NB4 (cell line): ENCODE measurements around the gene RPEL1.

Experiments
- DNase-seq: peaks from one replicate; pipeline ENCODE4 v3.0.0; 2010; ENCODE audit warnings: low read depth
- H3K4me3 ChIP-seq: one replicate; pipeline ENCODE4 v1.5.1; 2011; ENCODE audit warnings: mild to moderate bottlenecking, low read depth, low read length, moderate library complexity
- CTCF ChIP-seq: IDR thresholded peaks from one replicate; pipeline ENCODE4 v1.5.1; 2012; ENCODE audit warnings: low read depth, low read length
- MAX ChIP-seq: IDR thresholded peaks from 2 replicates; pipeline ENCODE4 v1.6.1; 2011; ENCODE audit warnings: low read depth, low read length
- MYC ChIP-seq: IDR thresholded peaks from 2 replicates; pipeline ENCODE4 v1.6.1; 2011; ENCODE audit warnings: low read depth, low read length
- POLR2A ChIP-seq: IDR thresholded peaks from 2 replicates; pipeline ENCODE4 v1.6.1; 2011; ENCODE audit warnings: mild to moderate bottlenecking; ENCODE audit not compliant: insufficient read length; ENCODE audit errors: extremely low read depth

The RPEL1 gene

DNA sequence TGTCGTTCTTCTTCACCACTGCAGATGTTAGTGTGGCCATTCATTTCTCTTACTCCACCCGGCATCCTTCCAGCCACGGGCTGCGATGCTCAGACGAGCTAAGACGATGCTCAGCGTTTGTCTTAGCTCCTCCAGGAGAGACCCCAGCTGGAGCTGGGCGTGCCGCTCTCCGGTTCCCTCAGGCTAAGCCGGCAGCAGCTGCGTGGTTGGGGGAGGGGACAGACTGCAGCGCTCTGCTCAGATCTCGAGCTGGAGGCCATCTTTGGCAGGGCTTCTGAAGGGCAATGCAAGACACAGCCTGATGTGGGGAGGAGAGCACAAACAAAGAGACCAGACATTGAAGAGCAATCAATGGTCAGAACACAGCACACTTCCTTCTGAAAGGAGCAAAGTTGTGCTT, 36.1 kb downstream of the RPEL1 start:
- H3K4me3 ChIP-seq: no peak overlapping the region
- TF ChIP-seq POLR2A (no peak), MAX (no peak), CTCF (no peak), MYC (no peak)
- peak; percentile 18 for DNase-seq

- TF ChIP-seq MAX (no peak), CTCF (no peak), POLR2A (no peak), MYC (no peak)
- H3K4me3 ChIP-seq: no peak overlapping the region
- DNase-seq: no peak
Observed at GRCh38 chr10:103282961-103283360, 37.3 kb downstream of the RPEL1 start.

- no peak overlapping the region for H3K4me3 ChIP-seq
- no peak for TF ChIP-seq POLR2A
- TF ChIP-seq CTCF: no peak
- no peak for TF ChIP-seq MYC
- no peak for TF ChIP-seq MAX
Observed at GRCh38 chr10:103284170-103284569, 38.5 kb downstream of the RPEL1 start.

DNA sequence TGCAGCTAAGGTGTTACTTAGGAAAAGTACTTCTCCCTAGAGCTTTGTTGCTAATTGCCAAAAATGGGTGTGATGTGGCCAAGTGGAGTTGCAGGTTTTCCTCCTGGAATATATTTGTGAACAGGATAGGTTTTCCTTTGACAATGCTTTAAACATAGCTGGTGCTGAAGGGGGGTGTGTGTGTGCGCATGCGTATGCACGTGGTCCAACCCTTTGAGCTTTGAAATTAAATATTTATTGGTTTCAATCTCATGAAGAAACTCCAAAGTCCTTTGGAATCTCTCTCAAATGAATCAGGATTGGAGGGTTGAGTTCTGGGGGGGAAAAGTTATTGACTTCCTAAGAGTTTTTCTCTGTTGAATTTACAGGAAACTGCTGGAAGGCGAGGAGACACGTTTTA, 42.3 kb downstream of the RPEL1 start:
- TF ChIP-seq MAX: no peak
- TF ChIP-seq MYC: no peak
- no peak for TF ChIP-seq CTCF
- TF ChIP-seq POLR2A: no peak
- DNase-seq: no peak
- no peak overlapping the region for H3K4me3 ChIP-seq

More at GRCh38 chr10:103284170-103284569, 38.5 kb downstream of the RPEL1 start:
- peak; percentile 81 for DNase-seq

GRCh38 chr10:103291588-103291987, 45.9 kb downstream of the RPEL1 start:
- TF ChIP-seq MYC: no peak
- no peak for TF ChIP-seq MAX
- TF ChIP-seq CTCF: no peak
- TF ChIP-seq POLR2A: no peak
- DNase-seq: no peak
- no peak overlapping the region for H3K4me3 ChIP-seq

- no peak for TF ChIP-seq POLR2A
- TF ChIP-seq CTCF: no peak
- no peak for TF ChIP-seq MYC
- no peak for TF ChIP-seq MAX
- H3K4me3 ChIP-seq: no peak overlapping the region
- no peak for DNase-seq
Observed at GRCh38 chr10:103295374-103296015, 49.8 kb downstream of the RPEL1 start.
